BJ (cell line): ENCODE measurements around the gene GABRR1. TPM values are rescaled to one million over a fixed set of nuclear protein-coding genes. Genes with fewer than 3 reads are reported as not detected.

Source experiments
- CTCF ChIA-PET: fragments of 350-600 bp; formaldehyde crosslinking; extraction: SDS; loops from one replicate; lab custom pipeline; 2021; ENCODE audit warnings: antibody characterized with exemption, inconsistent platforms; lab: Yijun Ruan, JAX
- POLR2A ChIA-PET: fragments of 300-600 bp; sonication (Branson Sonifier 250); formaldehyde crosslinking; extraction: SDS; loops from one replicate; lab custom pipeline; 2021; ENCODE audit warnings: antibody characterized with exemption; lab: Charles Lee
- DNase-seq: peaks from one replicate; pipeline ENCODE4 v3.0.0-alpha.2; 2011; ENCODE audit warnings: low read depth
- H3K27me3 ChIP-seq: 2 replicates; pipeline ENCODE4 v1.6.0; 2011; ENCODE audit warnings: low read length; ENCODE audit not compliant: control insufficient read depth, insufficient read depth
- H3K36me3 ChIP-seq: 2 replicates; pipeline ENCODE4 v1.5.1; 2011; ENCODE audit warnings: low read length; ENCODE audit not compliant: control insufficient read depth, insufficient read depth
- H3K4me3 ChIP-seq: 2 replicates; pipeline ENCODE4 v1.5.1; 2011; ENCODE audit warnings: low read depth, mild to moderate bottlenecking, control low read depth, low read length
- polyA plus RNA-seq: library from polyadenylated mRNA; depleted of rRNA; stranded (reverse); fragments of >200 nt; gene quantifications from 2 replicates; pipeline ENCODE4 v1.2.3, GENCODE V29; 2011
- TF ChIP-seq, protein P1 (sequence below): IDR thresholded peaks from 2 replicates; pipeline ENCODE4 v1.5.1; 2011; ENCODE audit warnings: low read depth, mild to moderate bottlenecking, control low read depth, inconsistent platforms, low read length, moderate library complexity; ENCODE audit not compliant: insufficient read depth

The GABRR1 gene
- polyA plus RNA-seq, 1 experiment = not detected

DNA sequence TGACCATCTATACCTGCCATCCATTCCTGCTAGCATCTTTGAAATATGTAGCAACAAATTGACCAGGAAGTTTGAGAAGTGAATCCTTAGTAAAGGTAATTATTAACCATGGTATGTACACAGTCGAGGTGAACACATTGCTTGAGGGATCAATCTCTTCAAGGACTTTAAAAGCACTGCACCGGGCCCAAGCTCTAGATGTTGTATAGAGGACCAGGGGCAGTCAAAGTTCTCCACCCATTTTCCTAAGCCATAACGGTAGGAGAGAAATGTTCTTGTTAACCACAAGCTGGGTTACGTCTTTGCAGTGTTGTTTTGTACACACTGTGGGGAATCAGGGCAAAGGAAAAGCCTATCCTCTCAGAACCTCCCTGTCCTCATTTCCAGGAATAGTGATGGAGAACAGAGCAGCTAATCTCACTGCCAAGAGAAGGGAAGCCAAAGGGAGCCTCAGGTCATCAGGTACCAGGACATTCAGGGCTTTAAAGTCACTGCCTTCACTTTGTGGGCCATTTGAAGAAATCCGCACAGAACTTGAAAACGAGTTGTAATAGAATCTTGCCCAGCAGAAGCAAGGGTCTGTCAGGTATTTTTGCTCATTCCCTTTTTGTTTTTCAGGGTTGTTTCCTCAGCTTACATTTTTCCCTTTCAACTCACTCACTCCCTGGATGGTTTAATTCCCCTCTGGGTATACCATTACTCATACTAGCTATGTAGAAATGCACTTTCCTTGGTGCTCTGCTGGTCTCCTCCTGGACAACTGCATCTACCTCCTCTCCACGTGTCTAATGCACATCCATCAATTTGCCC is 76.6 kb downstream of the GABRR1 start:
- TF ChIP-seq, protein P1, sequence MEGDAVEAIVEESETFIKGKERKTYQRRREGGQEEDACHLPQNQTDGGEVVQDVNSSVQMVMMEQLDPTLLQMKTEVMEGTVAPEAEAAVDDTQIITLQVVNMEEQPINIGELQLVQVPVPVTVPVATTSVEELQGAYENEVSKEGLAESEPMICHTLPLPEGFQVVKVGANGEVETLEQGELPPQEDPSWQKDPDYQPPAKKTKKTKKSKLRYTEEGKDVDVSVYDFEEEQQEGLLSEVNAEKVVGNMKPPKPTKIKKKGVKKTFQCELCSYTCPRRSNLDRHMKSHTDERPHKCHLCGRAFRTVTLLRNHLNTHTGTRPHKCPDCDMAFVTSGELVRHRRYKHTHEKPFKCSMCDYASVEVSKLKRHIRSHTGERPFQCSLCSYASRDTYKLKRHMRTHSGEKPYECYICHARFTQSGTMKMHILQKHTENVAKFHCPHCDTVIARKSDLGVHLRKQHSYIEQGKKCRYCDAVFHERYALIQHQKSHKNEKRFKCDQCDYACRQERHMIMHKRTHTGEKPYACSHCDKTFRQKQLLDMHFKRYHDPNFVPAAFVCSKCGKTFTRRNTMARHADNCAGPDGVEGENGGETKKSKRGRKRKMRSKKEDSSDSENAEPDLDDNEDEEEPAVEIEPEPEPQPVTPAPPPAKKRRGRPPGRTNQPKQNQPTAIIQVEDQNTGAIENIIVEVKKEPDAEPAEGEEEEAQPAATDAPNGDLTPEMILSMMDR = no peak
- no peak for DNase-seq
- H3K36me3 ChIP-seq = no peaks in the 10 kb centered on the region
- POLR2A ChIA-PET = no interaction called here
- CTCF ChIA-PET = interaction anchor here (0.8 to 2.5 kb wide), 3 partner anchors 9 to 157 kb away, joined by 3 to 9 read pairs (median 4); no protein-coding TSS in a partner anchor
- no peak overlapping the region for H3K4me3 ChIP-seq
- H3K27me3 ChIP-seq = no peaks in the 10 kb centered on the region

DNA sequence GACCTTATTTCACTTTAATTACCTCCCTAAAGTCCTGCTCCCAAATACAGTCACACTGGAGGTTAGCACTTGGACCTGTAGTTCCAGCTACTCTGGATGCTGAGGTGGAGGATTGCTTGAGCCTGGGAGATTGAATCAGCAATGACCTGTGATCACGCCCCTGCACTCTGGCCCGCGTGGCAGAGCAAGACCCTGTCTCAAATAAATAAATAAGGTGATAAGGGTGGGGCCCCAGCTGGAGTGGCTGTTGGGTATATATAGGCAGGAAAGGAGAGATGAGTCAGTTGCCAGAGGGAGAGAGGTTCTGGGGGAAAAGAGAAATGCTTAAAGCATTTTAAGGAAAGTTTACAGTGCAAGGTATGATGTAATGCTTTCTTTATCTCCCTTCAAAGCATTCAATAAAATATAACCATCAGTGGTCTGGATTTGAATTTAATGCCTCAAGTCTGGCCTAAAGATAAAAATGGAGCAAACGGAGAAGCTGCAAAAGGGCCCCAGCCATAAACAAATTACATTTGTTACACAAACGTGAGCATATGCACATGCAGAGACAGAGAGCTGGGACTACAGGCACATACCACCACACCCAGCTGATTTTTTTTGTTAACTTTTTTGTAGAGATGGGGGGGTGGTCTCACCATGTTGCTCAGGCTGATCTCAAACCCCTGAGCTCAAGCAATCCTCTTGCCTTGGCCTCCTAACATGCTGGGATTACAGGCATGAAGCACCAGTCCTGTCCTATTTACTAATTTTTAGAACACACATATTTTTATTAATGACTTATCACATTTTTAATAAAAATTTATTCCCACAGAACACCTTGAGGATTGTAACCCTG is 77.4 kb downstream of the GABRR1 start:
- POLR2A ChIA-PET = no interaction called here
- no peaks in the 10 kb centered on the region for H3K27me3 ChIP-seq
- TF ChIP-seq, protein P1 = no peak
- CTCF ChIA-PET = interaction anchor here (1.4 to 2.5 kb wide), 2 partner anchors 9 to 156 kb away, joined by 4 to 9 read pairs; no protein-coding TSS in a partner anchor
- DNase-seq = no peak
- no peaks in the 10 kb centered on the region for H3K36me3 ChIP-seq
- H3K4me3 ChIP-seq = no peak overlapping the region

- ChIA-PET CTCF (interaction anchor here (2.5 kb wide), 1 partner anchor 155 kb away, joined by 9 read pairs; no protein-coding TSS in a partner anchor), POLR2A (no interaction called here)
- TF ChIP-seq, protein P1 = no peak
- Histone ChIP-seq H3K4me3 (no peak overlapping the region), H3K27me3 (no peaks in the 10 kb centered on the region), H3K36me3 (no peaks in the 10 kb centered on the region)
- no peak for DNase-seq
Measured at GRCh38 chr6:89138173-89138572, 79.0 kb downstream of the GABRR1 start.

DNA sequence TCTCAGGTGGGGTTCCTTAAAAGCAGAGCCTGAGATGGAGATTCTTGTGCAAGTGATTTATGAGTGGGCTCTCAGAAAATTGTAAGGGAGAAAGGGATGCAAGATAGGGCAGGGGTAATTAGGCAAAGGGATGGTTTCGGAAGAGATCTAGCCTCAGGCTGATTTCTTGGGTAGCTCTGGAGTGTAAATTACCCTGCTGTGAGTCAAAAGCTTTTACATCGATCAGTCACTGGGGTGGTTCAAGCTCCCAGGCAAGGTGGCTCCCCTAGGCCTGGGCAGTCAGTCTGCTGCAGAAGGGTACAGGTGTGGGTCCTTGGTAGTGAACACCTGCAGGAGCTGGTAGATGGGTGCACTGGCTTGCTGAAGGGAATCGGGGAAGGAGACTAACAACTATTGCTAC is 82.4 kb downstream of the GABRR1 start:
- TF ChIP-seq, protein P1 = no peak
- Histone ChIP-seq H3K27me3 (no peaks in the 10 kb centered on the region), H3K4me3 (no peak overlapping the region), H3K36me3 (no peaks in the 10 kb centered on the region)
- ChIA-PET POLR2A (no interaction called here), CTCF (interaction anchor here (0.6 to 1.5 kb wide), 3 partner anchors 11 to 152 kb away, joined by 3 to 4 read pairs (median 3); partner anchors contain the start of gene PM20D2)
- DNase-seq = no peak

GRCh38 chr6:89133981-89134380 is 83.2 kb downstream of the GABRR1 start:
- TF ChIP-seq, protein P1 = no peak
- H3K36me3 ChIP-seq = no peaks in the 10 kb centered on the region
- ChIA-PET POLR2A (no interaction called here), CTCF (interaction anchor here (0.6 to 1.5 kb wide), 3 partner anchors 12 to 152 kb away, joined by 3 to 4 read pairs (median 3); partner anchors contain the start of gene PM20D2)
- H3K27me3 ChIP-seq = no peaks in the 10 kb centered on the region
- no peak overlapping the region for H3K4me3 ChIP-seq
- no peak for DNase-seq
